SK-N-SH (cell line): Measurements from ENCODE around the gene PHACTR4. TPM values are rescaled to one million over a fixed set of nuclear protein-coding genes. Genes with fewer than 3 reads are reported as not detected.

Experiments used
- CTCF ChIA-PET: fragments of 300-600, 350-600 bp; formaldehyde crosslinking; extraction: SDS; loops from one replicate; lab custom pipeline; 2021; lab: Yijun Ruan, JAX
- POLR2A ChIA-PET: fragments of 350-600 bp; sonication (Branson Sonifier 250); formaldehyde crosslinking; extraction: SDS; loops from one replicate; lab custom pipeline; 2020; ENCODE audit warnings: antibody characterized with exemption, inconsistent platforms; lab: Yijun Ruan, JAX
- DNase-seq: peaks from one replicate; pipeline ENCODE4 v3.0.0; 2012
- H2AFZ ChIP-seq: fragments of 200-600 bp; sonication (generic); 2 replicates; pipeline ENCODE4 v1.8.1; 2016; ENCODE audit warnings: antibody characterized with exemption, mild to moderate bottlenecking, low read depth
- H3F3A ChIP-seq: fragments of 200-600 bp; sonication (generic); replicated peaks from 2 replicates; pipeline ENCODE3; 2016; ENCODE audit warnings: antibody characterized with exemption, mild to moderate bottlenecking; ENCODE audit not compliant: insufficient read depth
- H3K27ac ChIP-seq, 2 experiments: fragments of 200-500 bp in 1 of 2; fragments of 200-600 bp in 1 of 2; sonication (Bioruptor generic) in 1 of 2; sonication (generic), shearing (Covaris generic) in 1 of 2; 2 replicates each; pipeline versions ENCODE4 v1.5.1 to v1.6.1; 2014 to 2016; ENCODE audit warnings: low read depth in 2 of 2, inconsistent platforms in 1 of 2, low read length in 1 of 2, mild to moderate bottlenecking in 1 of 2, mixed read lengths in 1 of 2
- H3K27me3 ChIP-seq: fragments of 200-600 bp; sonication (generic), shearing (Covaris generic); 2 replicates; pipeline ENCODE4 v1.6.1; 2016; ENCODE audit warnings: mixed run types; ENCODE audit not compliant: insufficient read depth
- H3K36me3 ChIP-seq, 2 experiments: fragments of 200-500 bp in 1 of 2; fragments of 200-600 bp in 1 of 2; sonication (Bioruptor generic) in 1 of 2; sonication (generic) in 1 of 2; replicated peaks in 1 of 2; 2 replicates each; pipeline versions ENCODE3 to v1.5.1; 2014 to 2016; ENCODE audit warnings: low read length in 1 of 2, mild to moderate bottlenecking in 1 of 2; ENCODE audit not compliant: insufficient read depth in 2 of 2, control insufficient read depth in 1 of 2
- H3K4me1 ChIP-seq, 2 experiments: fragments of 200-500 bp in 1 of 2; fragments of 200-600 bp in 1 of 2; sonication (Bioruptor generic) in 1 of 2; sonication (generic), shearing (Covaris generic) in 1 of 2; 2 replicates each; pipeline versions ENCODE4 v1.5.1 to v1.6.1; 2014 to 2016; ENCODE audit warnings: low read depth in 1 of 2, low read length in 1 of 2, mixed run types in 1 of 2; ENCODE audit not compliant: insufficient read depth in 2 of 2, control insufficient read depth in 1 of 2
- H3K4me2 ChIP-seq: fragments of 200-600 bp; sonication (generic), shearing (Covaris generic); 2 replicates; pipeline ENCODE4 v1.6.1; 2017; ENCODE audit warnings: mixed run types
- H3K4me3 ChIP-seq, 2 experiments: fragments of 200-500 bp in 1 of 2; fragments of 200-600 bp in 1 of 2; sonication (Bioruptor generic) in 1 of 2; sonication (generic), shearing (Covaris generic) in 1 of 2; 2 replicates each; pipeline versions ENCODE4 v1.5.1 to v1.8.1; 2014 to 2016; ENCODE audit warnings: low read depth in 2 of 2, inconsistent platforms in 1 of 2, low read length in 1 of 2, mild to moderate bottlenecking in 1 of 2, mixed read lengths in 1 of 2, moderate library complexity in 1 of 2
- H3K79me2 ChIP-seq: fragments of 200-600 bp; sonication (generic); 2 replicates; pipeline ENCODE4 v1.8.1; 2017; ENCODE audit warnings: mild to moderate bottlenecking; ENCODE audit not compliant: insufficient read depth
- H3K9ac ChIP-seq: fragments of 200-600 bp; sonication (generic); 2 replicates; pipeline ENCODE4 v1.6.1; 2017; ENCODE audit warnings: mixed run types
- H3K9me2 ChIP-seq: fragments of 200-600 bp; sonication (generic); 2 replicates; pipeline ENCODE4 v1.6.1; 2017; ENCODE audit warnings: mixed run types
- H3K9me3 ChIP-seq: fragments of 200-600 bp; sonication (generic); 2 replicates; pipeline ENCODE4 v1.6.1; 2017; ENCODE audit warnings: mixed run types, mild to moderate bottlenecking, moderate library complexity
- H4K20me1 ChIP-seq: fragments of 200-600 bp; sonication (generic); 2 replicates; pipeline ENCODE4 v1.6.1; 2017; ENCODE audit warnings: mild to moderate bottlenecking, mixed run types; ENCODE audit not compliant: insufficient read depth
- CHD2 ChIP-seq: fragments of 150-350 bp; IDR thresholded peaks from 2 replicates; pipeline ENCODE4 v1.6.1; 2018; ENCODE audit warnings: low read length; ENCODE audit not compliant: partially characterized antibody
- ELF1 ChIP-seq: IDR thresholded peaks from 2 replicates; pipeline ENCODE4 v1.4.0; 2012
- EP300 ChIP-seq, 2 experiments: IDR thresholded peaks; 2 replicates each; pipeline versions ENCODE4 v1.4.0 to v1.6.1; 2012; ENCODE audit warnings: borderline replicate concordance in 1 of 2, low read depth in 1 of 2, low read length in 1 of 2
- EZH2phosphoT487 ChIP-seq: fragments of 200-600 bp; sonication (generic); IDR thresholded peaks from 2 replicates; pipeline ENCODE4 v1.6.1; 2017; ENCODE audit warnings: low read depth, mixed run types, mild to moderate bottlenecking, antibody characterized with exemption, moderate library complexity, borderline replicate concordance
- FOXJ3 ChIP-seq: sonication (generic); formaldehyde crosslinking; IDR thresholded peaks from 2 replicates; pipeline ENCODE4 v1.5.1; 2020; ENCODE audit warnings: mild to moderate bottlenecking, missing genetic modification reagents
- JUND ChIP-seq: IDR thresholded peaks from 2 replicates; pipeline ENCODE4 v1.4.0; 2012
- MXI1 ChIP-seq: IDR thresholded peaks from 2 replicates; pipeline ENCODE4 v1.6.1; 2012; ENCODE audit warnings: mild to moderate bottlenecking, low read depth, low read length, improper control_type of control experiment
- POLR2AphosphoS5 ChIP-seq: IDR thresholded peaks from 2 replicates; pipeline ENCODE4 v1.6.1; 2012; ENCODE audit warnings: low read depth, low read length
- TEAD4 ChIP-seq: IDR thresholded peaks from 2 replicates; pipeline ENCODE4 v1.4.0; 2012; ENCODE audit warnings: mild to moderate bottlenecking, borderline replicate concordance; ENCODE audit not compliant: insufficient read depth
- YY1 ChIP-seq: IDR thresholded peaks from 2 replicates; pipeline ENCODE4 v1.4.0; 2012; ENCODE audit warnings: low read depth, mild to moderate bottlenecking
- WGBS: methylation state at CpG from one replicate; pipeline ENCODE4 v1.1.6; 2017; ENCODE audit warnings: low lambda C conversion rate; 5-methylcytosine and 5-hydroxymethylcytosine counted together
- polyA plus RNA-seq, 3 experiments: library from polyadenylated mRNA; depleted of rRNA; stranded (reverse); fragments of >200 nt; gene quantifications; 2 replicates each; pipeline ENCODE4 v1.2.3, GENCODE V29; 2012
- TF ChIP-seq, protein P1 (sequence below): fragments of 200-600 bp; sonication (generic); IDR thresholded peaks from 2 replicates; pipeline ENCODE4 v1.6.1; 2017; ENCODE audit warnings: antibody characterized with exemption, mild to moderate bottlenecking, moderate library complexity
- TF ChIP-seq, protein P2 (sequence below): fragments of 150-350 bp; IDR thresholded peaks from 2 replicates; pipeline ENCODE4 v1.6.1; 2017; ENCODE audit warnings: antibody characterized with exemption, low read length, low read depth, borderline replicate concordance

Gene PHACTR4
- polyA plus RNA-seq, 1 of the 3 experiments (the other 2 are of a cell fraction), result 9.8 TPM

GRCh38 chr1:28534671-28535070 lies 165.1 kb downstream of the PHACTR4 start:
- Histone ChIP-seq H4K20me1 (no peaks in the 10 kb centered on the region), H3K27ac (no peak overlapping the region), H3K4me3 (no peak overlapping the region), H3K9me2 (no peaks in the 10 kb centered on the region), H3K9me3 (no peaks in the 10 kb centered on the region), H3K36me3 (peaks cover 7 to 57% of the 10 kb centered on the region in 2 experiments), H3K4me1 (peaks cover 0 to 14% of the 10 kb centered on the region in 2 experiments; a peak in 1 of 4 replicates), H3F3A (no peaks in the 10 kb centered on the region), H3K79me2 (peaks cover 6% of the 10 kb centered on the region; the same call in 1 of the 2 replicates), H3K4me2 (no peak overlapping the region), H2AFZ (no peak overlapping the region), H3K9ac (no peak overlapping the region), H3K27me3 (no peaks in the 10 kb centered on the region)
- 94% methylated on average over 6 of the region's 6 CpGs for WGBS
- POLR2A ChIA-PET, result interaction anchor here (1.2 kb wide), 1 partner anchor 47 kb away, joined by 3 read pairs; no protein-coding TSS in a partner anchor
- no peak for DNase-seq
- no peak for TF ChIP-seq ELF1
- TF ChIP-seq CHD2, result no peak
- TF ChIP-seq, protein P1, sequence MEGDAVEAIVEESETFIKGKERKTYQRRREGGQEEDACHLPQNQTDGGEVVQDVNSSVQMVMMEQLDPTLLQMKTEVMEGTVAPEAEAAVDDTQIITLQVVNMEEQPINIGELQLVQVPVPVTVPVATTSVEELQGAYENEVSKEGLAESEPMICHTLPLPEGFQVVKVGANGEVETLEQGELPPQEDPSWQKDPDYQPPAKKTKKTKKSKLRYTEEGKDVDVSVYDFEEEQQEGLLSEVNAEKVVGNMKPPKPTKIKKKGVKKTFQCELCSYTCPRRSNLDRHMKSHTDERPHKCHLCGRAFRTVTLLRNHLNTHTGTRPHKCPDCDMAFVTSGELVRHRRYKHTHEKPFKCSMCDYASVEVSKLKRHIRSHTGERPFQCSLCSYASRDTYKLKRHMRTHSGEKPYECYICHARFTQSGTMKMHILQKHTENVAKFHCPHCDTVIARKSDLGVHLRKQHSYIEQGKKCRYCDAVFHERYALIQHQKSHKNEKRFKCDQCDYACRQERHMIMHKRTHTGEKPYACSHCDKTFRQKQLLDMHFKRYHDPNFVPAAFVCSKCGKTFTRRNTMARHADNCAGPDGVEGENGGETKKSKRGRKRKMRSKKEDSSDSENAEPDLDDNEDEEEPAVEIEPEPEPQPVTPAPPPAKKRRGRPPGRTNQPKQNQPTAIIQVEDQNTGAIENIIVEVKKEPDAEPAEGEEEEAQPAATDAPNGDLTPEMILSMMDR, result no peak
- TF ChIP-seq EP300 (IDR thresholded peaks at IDR 0.05; ENCODE audit: borderline replicate concordance in 1 of 2, low read depth in 1 of 2, low read length in 1 of 2), result no peak
- no peak for TF ChIP-seq YY1
- CTCF ChIA-PET, result interaction anchor here (0.9 kb wide), 1 partner anchor 18 kb away, joined by 3 read pairs; the partner anchor contains the start of gene TRNAU1AP

GRCh38 chr1:28535180-28535579 lies 165.6 kb downstream of the PHACTR4 start:
- H3K27me3 ChIP-seq, result no peaks in the 10 kb centered on the region
- no peaks in the 10 kb centered on the region for H3K9me3 ChIP-seq
- 0 out of 2 replicates have a peak, but pooled peaks cover 3% of the 10 kb centered on the region for H3K79me2 ChIP-seq
- DNase-seq, result no peak
- no peak overlapping the region for H3K4me2 ChIP-seq
- POLR2A ChIA-PET, result no interaction called here
- H3K9me2 ChIP-seq, result no peaks in the 10 kb centered on the region
- CTCF ChIA-PET, result interaction anchor here (0.9 kb wide), 1 partner anchor 17 kb away, joined by 3 read pairs; the partner anchor contains the start of gene TRNAU1AP
- no peak overlapping the region for H3K27ac ChIP-seq
- H3K4me3 ChIP-seq, result no peak overlapping the region
- H3F3A ChIP-seq, result no peaks in the 10 kb centered on the region
- no peaks in the 10 kb centered on the region for H4K20me1 ChIP-seq
- TF ChIP-seq JUND (no peak), MXI1 (no peak), EZH2phosphoT487 (no peak), TEAD4 (no peak), POLR2AphosphoS5 (no peak), EP300 (IDR thresholded peaks at IDR 0.05; ENCODE audit: borderline replicate concordance in 1 of 2, low read depth in 1 of 2, low read length in 1 of 2) (no peak), CHD2 (no peak), FOXJ3 (no peak)
- TF ChIP-seq, protein P2, sequence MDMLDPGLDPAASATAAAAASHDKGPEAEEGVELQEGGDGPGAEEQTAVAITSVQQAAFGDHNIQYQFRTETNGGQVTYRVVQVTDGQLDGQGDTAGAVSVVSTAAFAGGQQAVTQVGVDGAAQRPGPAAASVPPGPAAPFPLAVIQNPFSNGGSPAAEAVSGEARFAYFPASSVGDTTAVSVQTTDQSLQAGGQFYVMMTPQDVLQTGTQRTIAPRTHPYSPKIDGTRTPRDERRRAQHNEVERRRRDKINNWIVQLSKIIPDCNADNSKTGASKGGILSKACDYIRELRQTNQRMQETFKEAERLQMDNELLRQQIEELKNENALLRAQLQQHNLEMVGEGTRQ, result no peak
- H3K36me3 ChIP-seq, result peaks cover 7 to 55% of the 10 kb centered on the region in 2 experiments
- no peak overlapping the region for H3K9ac ChIP-seq
- H3K4me1 ChIP-seq, result peaks cover 0 to 14% of the 10 kb centered on the region in 2 experiments; a peak in 1 of 4 replicates
- no peak overlapping the region for H2AFZ ChIP-seq
- WGBS, result no CpG with 5 or more reads among the region's 6 CpGs
